Nephron (organoid): Measurements from ENCODE around the gene TXNDC11.

Source experiments
- H3K27ac Mint-ChIP-seq, 3 experiments: 2 replicates each; pipeline ENCODE4 v1.8.0; 2020; ENCODE audit warnings: mixed read lengths in 3 of 3, mild to moderate bottlenecking in 2 of 3, moderate library complexity in 1 of 3
- H3K27me3 Mint-ChIP-seq: 2 replicates; pipeline ENCODE4 v1.8.0; 2021; ENCODE audit warnings: low read depth, mild to moderate bottlenecking, moderate library complexity, mixed read lengths
- H3K36me3 Mint-ChIP-seq: 2 replicates; pipeline ENCODE4 v1.8.0; 2020; ENCODE audit warnings: low read depth, mixed read lengths
- H3K4me1 Mint-ChIP-seq: 2 replicates; pipeline ENCODE4 v1.8.0; 2020; ENCODE audit warnings: mixed read lengths
- H3K4me3 Mint-ChIP-seq, 3 experiments: 2 replicates each; pipeline ENCODE4 v1.8.0; 2020; ENCODE audit warnings: mild to moderate bottlenecking in 3 of 3, mixed read lengths in 3 of 3, moderate library complexity in 2 of 3
- H3K9me3 Mint-ChIP-seq: 2 replicates; pipeline ENCODE4 v1.8.0; 2020; ENCODE audit warnings: mixed read lengths
- TF ChIP-seq, protein P1 (sequence below), 3 experiments: fragments of 200-600 bp; sonication (generic); IDR thresholded peaks; one replicate each; pipeline ENCODE4 v1.5.0; 2021; ENCODE audit warnings: antibody characterized with exemption in 3 of 3; ENCODE audit not compliant: unreplicated experiment in 3 of 3

Gene TXNDC11

DNA sequence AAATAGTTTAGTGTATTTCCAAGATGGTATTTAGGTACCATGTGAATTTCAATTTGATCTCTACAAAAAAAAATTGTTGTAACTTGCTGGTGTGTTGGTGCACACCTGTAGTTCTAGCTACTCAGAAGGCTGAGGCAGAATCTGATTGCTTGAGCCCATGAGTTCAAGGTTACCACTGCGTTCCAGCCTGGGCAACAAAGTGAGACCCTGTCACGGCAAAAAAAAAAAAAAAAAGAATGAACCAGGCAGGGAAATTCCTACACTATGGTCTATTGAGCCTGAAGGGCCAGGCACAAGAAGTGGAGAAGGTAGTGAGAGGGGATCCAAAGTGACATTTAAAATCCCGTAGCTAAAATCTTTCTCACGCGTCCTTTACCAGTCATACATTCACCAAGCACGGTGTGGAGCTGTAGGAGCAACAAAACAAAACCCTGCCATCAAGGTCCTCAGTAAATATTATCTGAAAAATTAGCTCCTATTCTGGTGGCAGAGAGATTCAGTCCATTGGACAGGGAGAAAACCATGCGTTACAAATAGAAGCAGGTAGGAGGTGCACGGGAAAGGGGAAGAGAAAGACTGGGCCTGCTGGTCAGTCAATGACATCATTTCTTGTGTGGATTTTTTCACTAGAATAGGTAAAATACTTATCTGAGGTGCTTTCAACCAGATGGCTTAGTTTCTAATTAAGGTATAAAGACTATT, 27.3 kb downstream of the TXNDC11 start:
- H3K36me3 Mint-ChIP-seq = peaks cover 49% of the 10 kb centered on the region
- TF ChIP-seq, protein P1, sequence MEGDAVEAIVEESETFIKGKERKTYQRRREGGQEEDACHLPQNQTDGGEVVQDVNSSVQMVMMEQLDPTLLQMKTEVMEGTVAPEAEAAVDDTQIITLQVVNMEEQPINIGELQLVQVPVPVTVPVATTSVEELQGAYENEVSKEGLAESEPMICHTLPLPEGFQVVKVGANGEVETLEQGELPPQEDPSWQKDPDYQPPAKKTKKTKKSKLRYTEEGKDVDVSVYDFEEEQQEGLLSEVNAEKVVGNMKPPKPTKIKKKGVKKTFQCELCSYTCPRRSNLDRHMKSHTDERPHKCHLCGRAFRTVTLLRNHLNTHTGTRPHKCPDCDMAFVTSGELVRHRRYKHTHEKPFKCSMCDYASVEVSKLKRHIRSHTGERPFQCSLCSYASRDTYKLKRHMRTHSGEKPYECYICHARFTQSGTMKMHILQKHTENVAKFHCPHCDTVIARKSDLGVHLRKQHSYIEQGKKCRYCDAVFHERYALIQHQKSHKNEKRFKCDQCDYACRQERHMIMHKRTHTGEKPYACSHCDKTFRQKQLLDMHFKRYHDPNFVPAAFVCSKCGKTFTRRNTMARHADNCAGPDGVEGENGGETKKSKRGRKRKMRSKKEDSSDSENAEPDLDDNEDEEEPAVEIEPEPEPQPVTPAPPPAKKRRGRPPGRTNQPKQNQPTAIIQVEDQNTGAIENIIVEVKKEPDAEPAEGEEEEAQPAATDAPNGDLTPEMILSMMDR (IDR thresholded peaks at IDR 0.05; ENCODE audit: unreplicated experiment in 3 of 3) = no peak
- H3K9me3 Mint-ChIP-seq = no peaks in the 10 kb centered on the region
- H3K27ac Mint-ChIP-seq = peak overlapping the region; percentile 57 to 88 (median 80)
- no peak overlapping the region for H3K4me3 Mint-ChIP-seq
- peaks cover 28% of the 10 kb centered on the region for H3K4me1 Mint-ChIP-seq
- H3K27me3 Mint-ChIP-seq = no peaks in the 10 kb centered on the region

DNA sequence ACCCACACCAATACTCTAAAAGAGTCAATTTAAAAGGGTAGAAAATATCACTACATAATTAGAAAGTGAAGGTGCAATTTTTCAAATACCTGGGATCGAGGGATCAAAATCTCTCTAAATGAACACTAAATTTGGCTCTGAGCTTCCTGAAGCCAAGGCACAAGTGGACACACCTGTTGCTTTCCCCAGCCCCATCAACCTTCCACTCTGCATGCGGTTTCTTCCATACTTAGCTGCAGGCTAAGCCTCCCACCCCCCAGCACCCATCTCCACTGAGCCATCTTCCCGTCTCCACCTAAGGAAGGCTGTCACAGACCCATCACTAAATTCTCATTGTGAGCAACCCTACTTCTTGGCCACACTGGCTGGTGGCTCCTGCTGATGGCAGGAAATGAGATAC, 30.5 kb downstream of the TXNDC11 start:
- H3K27ac Mint-ChIP-seq = no peak overlapping the region
- H3K36me3 Mint-ChIP-seq = peaks cover 58% of the 10 kb centered on the region
- H3K9me3 Mint-ChIP-seq = no peaks in the 10 kb centered on the region
- peaks cover 13% of the 10 kb centered on the region for H3K4me1 Mint-ChIP-seq
- TF ChIP-seq, protein P1 (IDR thresholded peaks at IDR 0.05; ENCODE audit: unreplicated experiment in 3 of 3) = no peak
- no peak overlapping the region for H3K4me3 Mint-ChIP-seq
- no peaks in the 10 kb centered on the region for H3K27me3 Mint-ChIP-seq

DNA sequence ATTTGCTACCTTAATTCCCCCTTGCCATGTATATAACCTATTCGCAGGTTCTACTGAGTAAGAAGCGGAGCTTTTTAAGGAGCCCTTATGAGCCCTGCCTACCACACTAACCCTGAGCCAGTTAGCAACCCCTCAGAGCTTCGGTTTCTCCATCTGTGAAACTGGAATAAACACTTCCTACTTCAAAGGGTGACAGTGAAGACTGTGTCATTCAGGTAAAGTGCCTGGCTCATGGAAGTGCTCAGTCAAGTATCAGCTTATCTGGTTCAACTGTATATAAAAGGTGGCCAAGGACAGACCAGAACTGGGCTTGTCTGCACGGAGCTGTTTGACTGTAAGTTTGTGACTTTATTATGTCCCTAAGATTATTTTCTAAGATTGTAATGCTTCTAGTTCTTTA, 31.0 kb downstream of the TXNDC11 start:
- no peaks in the 10 kb centered on the region for H3K27me3 Mint-ChIP-seq
- H3K4me1 Mint-ChIP-seq = peaks cover 11% of the 10 kb centered on the region
- no peak overlapping the region for H3K4me3 Mint-ChIP-seq
- TF ChIP-seq, protein P1 (IDR thresholded peaks at IDR 0.05; ENCODE audit: unreplicated experiment in 3 of 3) = no peak
- peaks cover 56% of the 10 kb centered on the region for H3K36me3 Mint-ChIP-seq
- H3K27ac Mint-ChIP-seq = peak overlapping the region in 1 of 3 experiments; percentile 17
- H3K9me3 Mint-ChIP-seq = no peaks in the 10 kb centered on the region

DNA sequence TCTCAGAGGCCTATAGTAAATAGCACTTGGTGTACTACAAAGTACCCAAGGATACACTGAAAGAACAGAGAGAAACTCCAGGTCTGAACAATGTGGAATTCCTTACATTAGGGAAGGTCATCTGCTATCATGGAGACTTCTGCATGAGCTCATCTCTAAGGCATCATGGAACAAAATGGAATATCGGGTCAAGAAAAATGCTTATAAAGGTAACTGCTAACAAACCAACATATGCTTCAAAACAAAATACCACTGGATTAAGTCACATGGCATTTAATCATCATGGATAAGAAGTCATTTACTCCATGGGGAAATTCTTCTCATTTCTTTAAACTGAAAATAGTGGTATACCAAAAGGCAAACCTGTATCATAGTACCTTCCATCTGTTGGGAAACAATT, 34.2 kb downstream of the TXNDC11 start:
- TF ChIP-seq, protein P1 (IDR thresholded peaks at IDR 0.05; ENCODE audit: unreplicated experiment in 3 of 3) = no peak
- peaks cover 37% of the 10 kb centered on the region for H3K36me3 Mint-ChIP-seq
- no peaks in the 10 kb centered on the region for H3K27me3 Mint-ChIP-seq
- H3K27ac Mint-ChIP-seq = no peak overlapping the region
- no peak overlapping the region for H3K4me3 Mint-ChIP-seq
- peaks cover 20% of the 10 kb centered on the region for H3K4me1 Mint-ChIP-seq
- H3K9me3 Mint-ChIP-seq = no peaks in the 10 kb centered on the region

DNA sequence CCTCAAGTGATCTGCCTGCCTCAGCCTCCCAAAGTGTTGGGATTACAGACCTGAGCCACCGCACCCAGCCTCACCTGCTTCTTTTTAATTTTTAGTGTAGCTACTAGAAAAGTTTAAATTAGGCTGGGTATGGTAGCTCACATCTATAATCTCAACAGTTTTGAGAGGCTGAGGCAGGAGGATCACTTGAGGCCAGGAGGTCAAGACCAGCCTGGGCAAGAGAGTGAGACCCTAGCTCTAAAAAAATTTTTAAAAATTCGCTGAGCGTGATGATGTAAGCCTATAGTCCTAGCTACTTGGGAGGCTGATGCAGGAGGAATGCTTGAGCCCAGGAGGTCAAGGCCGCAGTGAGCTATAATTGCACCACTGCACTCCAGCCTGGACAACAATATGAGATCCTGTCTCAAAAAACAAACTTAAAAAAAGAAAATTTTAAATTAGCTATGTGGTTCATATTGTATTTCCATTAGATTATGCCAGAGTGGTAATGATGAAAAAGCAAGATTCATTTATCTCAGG, 34.9 kb downstream of the TXNDC11 start:
- Mint-ChIP-seq H3K36me3 (peaks cover 44% of the 10 kb centered on the region), H3K4me1 (peaks cover 20% of the 10 kb centered on the region), H3K9me3 (no peaks in the 10 kb centered on the region), H3K4me3 (no peak overlapping the region), H3K27me3 (no peaks in the 10 kb centered on the region), H3K27ac (no peak overlapping the region)
- TF ChIP-seq, protein P1 (IDR thresholded peaks at IDR 0.05; ENCODE audit: unreplicated experiment in 3 of 3) = no peak
